Stimulated activated CD8-positive, alpha-beta memory T cell treated with anti-CD3 and anti-CD28 coated beads, Interleukin-4, amount 100 ng/mL, for 1 hour (primary cell): ENCODE results near the gene ASIC1.

Source experiments
- DNase-seq, 2 donors: peaks; one replicate each; pipeline ENCODE4 v3.0.0-alpha.2; 2020; ENCODE audit warnings: low read depth in 2 of 2, low spot score in 1 of 2

Gene ASIC1

DNA sequence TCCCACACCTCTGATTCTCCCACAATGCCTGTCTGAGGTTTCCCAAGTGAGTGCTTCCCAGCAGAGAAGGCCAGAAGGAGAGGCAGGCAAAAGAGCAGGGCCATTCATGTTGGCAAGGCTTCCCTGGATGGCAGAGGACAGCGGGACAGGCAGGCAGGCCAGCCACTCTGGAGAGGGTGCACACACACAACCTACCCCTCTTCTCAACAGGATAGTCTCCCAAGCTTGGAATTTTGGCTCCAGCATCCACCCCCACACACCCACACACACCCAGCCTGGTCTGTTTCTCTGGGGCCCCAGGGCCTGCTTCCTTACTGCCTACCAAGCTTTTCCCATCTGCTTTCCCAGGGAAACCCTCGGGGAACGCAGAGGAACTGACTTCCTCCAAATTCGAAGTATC is 16.7 kb upstream of the ASIC1 start:
- DNase-seq: no peak

DNA sequence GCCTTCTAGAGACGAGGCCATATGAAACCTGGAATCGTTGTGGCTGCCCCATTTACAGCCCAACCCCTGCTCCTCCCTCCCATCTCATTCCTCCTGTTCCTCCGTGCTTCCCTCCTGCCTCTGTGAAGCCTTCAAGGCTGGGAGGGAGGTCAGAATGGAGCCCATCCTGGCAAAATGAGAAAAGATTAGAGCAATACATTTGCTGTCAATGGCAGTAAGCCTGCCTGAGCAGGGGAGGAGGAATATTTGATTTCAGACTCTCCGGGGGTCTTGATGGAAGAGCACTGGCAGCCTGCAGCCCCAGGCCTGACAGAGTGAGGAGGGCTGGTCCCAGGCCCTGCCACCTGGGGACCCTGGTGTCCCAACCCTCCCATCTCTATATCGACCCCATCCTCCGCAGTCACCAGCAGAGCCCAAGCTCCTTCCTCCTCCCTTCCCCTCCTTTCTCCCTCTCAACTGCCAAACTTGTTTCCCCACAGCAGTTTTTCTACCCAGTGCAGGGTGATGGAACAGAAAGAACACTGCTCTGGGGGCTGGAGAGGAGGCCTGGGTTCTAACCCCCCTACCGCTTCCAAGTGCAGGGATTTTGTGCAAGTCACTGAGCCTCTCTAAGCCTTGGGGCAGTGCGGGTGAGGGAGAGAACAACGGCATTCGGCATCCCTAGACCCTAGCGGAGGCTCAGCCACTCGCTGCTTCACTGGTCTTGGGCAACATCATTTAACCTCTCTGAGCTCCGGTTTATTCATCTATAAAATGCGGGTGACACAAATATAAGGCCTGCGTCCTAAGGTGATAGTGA is 16.1 kb upstream of the ASIC1 start:
- DNase-seq: no peak

DNA sequence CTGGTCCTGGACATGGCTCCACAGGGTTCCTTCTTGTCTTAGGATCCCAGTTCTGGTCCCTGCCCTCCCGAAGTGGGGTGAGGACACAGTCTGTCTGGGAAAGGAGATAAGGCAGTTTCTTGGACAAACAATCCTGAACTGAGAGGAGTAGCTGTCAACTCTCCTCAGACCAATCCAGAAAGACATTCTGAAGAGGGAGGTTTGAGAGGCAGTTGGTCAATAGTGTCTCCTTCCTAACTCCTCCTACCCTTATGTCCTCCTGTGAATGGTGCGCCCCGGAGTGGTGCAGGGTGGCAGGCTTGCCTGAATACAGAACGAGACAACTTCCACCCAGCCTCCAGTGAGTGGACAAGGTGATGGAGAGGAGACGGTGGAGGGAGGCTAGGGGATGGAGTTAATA is 15.4 kb upstream of the ASIC1 start:
- no peak for DNase-seq

DNA sequence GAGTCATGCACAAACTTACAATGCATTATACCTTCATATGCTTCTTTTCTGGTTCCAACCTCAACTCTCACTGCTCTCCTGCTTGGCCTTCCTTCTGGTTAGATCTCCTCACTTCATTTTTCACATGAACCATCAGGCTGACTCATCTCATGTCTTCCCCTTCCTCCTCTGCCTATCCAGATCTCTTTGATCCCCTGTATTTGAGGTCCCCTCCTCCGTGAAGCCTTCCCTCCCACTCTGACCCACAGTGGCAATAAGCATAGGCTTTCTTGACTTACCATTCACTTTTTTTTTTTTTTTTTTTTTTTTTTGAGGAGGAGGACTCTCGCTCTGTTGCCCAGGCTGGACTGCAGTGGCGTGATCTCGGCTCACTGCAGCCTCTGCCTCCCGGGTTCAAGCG is 14.7 kb upstream of the ASIC1 start:
- DNase-seq: no peak

DNA sequence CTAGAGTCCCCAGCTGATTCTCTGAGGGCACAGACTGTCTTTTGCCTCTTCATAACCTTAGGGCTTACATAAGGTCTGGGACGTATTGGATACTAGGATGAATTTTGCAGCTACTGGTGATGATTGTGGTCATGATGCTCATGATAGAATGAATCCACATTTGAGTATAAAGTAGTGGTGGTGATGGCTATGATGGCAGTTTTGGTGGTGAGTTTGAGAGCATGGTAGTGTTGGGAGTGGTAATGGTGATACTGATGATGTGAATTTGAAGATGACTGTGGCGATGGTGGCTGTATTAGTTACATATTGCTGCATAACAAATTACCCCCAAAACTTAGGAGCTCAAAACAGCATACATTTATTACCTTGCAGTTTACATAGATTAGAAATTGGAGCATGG is 14.1 kb upstream of the ASIC1 start:
- no peak for DNase-seq

DNA sequence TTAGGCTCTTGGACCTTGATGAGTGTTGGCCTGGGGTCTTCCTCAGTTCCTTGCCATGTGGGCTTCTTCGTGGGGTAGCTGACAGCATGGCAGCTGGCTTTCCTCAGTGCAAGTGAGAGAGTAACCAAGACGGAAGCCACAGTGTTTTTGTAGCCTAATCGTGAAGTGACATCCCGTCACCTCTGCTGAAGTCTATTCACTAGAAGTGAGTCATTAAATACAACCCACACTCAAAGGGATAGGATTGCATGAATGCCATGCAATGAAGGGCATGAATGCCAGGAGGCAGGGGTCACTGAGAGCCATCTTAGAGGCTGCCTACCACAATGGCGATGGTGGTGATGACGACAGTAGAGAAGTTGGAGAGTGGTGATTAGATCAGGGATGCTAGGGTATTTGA is 13.5 kb upstream of the ASIC1 start:
- DNase-seq: no peak

DNA sequence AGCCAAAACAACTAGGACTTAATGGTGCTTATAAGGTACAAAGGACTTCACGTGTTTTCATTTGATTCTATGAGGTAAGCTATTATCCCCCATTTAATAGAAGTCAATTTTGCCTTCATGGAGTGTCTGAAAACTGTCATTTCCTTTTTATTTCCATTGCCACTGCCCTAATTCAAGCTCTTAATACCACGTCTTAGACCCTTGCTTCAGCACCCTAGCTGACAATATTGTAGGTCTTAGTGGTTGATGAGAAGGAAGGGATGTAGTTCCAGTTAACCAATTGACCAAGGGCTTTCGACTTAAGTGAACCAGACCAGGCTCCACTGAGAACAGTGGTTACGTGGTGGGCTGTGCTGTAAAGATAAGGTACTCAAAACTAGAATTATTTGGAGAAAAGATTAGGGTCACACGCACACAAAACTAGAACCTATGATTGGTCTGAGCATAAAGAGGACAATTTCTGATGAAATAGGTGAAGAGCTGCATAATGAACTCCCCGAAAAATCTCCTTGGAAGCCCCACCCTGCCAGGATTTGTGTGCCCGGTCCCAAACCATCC is 9.6 kb upstream of the ASIC1 start:
- no peak for DNase-seq

DNA sequence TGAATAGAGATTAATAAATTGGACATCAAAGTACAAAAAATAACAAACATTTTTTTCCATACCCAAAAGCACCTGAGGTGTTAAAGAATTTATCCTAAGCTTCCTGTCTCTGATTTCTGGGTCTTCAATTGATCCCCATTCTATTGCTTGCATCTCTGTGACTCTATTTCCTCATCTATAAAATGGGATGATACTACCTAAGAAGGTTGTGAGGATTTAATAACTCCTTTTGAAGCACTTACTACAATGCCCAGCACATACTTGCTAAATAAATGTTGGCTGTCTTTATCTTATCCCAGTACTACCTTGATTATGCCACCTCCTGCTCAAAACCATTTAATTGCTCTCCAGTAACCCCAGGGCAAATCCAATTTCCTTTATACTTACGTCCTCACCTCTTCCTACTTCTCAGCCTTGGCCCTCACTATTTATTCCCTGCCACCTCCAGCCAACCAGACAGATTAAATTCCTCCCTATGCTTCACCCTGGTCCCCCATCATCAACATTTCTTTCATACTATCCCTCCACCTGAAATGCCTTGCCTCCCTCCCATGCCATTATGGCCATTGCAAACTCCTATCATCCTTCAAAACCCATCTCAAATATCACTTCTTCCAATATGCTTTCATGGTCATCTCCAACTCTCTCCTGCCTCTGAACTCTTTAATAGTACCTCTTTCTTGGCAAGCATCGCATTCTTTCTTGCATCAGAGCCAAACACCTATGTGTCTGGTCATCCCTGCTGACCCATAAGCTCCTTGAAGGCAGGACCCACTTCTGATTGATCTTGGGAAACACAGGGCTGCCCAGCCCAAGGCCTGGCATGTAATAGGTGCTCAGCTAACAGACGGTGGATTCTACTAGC is 7.9 kb upstream of the ASIC1 start:
- no peak for DNase-seq

DNA sequence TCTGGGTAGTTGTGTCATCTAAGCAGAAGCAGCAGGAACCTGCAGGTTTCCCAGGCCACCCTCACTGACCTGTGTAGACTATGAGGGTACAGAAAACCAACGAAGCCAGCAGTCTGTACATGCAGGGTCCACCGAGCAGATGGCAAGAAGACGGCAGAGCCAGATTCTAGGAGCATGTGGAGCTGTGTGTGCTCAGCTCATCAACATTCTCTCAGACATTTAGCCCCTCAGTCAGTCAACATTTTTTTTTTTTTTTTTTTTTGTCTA is 7.3 kb upstream of the ASIC1 start:
- DNase-seq: no peak

DNA sequence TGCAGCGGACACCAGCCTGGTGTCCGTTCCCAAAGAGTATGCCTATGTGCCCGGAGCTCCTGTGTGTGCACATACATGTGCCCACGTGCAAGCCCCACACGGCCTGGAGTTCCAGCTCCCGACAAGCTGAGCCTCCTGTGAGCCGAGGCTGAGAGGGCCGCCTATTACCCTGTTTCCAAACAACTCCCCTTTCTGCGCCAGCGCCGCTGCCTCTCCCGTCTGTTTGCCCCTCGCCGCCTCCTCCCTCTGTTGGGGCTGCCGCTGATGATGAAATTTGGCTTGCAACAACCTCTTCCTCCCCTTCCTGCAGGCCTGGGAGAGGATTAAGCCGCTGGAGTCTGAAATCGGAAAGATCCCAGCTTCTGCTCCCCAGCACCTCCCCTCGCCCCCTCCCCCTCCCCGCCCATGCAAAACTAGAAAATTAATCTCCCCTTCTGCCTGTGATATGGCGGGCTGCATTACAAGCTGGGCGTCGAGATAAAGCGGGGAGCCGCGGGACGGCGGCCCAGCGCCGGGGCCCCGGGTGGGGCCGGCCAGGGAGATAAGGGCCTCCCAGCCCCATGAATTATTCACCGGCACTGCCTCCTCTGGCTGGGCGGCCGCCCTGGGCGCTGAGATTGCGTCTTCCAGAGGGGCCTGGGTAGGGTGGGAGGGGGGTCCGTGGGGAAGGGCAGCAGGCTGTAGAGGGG is 6.8 kb upstream of the ASIC1 start:
- DNase-seq: no peak

DNA sequence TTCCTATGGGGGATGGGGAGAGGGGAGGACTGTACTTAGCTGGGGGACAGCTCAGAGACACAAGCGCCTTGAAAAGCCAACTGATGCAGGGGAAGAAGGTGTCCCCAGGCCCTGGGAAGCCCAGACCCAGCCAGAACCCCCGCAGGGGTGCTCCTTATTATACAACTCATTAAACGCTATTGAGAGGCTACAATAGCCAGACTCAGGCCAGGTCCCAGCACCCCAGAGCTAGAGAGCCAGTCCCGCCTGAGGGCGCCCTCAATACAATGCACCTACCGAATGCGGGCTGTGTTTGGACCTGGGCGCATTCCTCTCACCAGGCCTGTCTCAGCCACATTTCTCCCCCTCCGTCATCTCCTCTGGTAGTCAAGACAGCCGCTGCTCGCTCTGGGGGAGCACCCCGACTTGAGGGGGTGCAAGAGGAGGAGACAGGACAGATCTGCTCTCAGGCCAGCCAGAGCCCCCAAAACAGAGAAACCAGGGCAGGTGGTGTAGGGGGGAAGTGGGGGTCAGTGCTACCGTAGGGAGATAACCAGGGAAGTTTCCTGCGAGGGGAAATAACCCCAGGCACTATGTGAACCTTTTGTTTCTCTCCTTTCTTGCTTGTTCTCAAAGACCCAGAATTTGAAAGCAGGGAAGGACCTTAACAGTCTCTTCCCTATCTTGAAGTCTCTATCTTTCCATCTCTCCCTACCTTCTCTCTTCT is 6.1 kb upstream of the ASIC1 start:
- DNase-seq: no peak

DNA sequence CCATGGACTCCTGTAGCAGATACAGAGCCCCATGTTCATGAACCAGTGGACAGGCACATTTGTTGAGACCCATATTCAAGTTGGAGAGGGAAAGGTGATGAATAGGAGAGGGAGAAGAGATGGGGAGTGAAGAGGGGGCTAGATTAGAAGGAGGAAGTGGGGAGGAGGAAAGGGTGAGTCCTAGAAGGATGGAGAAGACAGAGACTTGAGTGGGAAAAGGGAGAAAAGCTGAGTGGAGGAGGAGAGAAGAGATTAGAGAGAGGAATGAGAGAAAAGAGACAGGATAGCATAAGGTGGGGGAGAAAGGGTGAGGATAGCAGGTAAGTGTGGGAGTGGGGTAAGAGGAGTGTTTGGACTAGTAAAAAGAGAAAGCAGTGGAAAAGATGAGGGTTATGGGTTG is 4.9 kb upstream of the ASIC1 start:
- no peak for DNase-seq

DNA sequence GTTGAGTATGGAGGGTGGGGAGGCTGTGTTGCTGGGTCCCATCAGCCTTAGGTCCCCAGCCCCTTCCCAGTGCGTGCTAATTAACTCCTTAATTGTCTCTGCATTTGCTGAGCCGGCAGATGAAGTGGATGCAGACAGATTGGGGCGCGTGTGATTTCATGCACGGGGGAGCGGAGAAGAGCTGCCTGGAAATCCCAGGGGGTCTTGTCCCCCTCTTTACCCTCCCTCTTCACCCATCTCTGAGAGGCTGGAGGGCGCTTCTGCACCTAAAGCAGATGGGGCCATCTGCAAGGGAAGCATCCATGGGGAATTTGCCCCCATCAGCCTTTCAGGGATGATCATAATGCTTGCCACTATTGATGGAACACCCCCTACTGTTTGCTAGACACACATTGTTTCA is 4.4 kb upstream of the ASIC1 start:
- DNase-seq: no peak

DNA sequence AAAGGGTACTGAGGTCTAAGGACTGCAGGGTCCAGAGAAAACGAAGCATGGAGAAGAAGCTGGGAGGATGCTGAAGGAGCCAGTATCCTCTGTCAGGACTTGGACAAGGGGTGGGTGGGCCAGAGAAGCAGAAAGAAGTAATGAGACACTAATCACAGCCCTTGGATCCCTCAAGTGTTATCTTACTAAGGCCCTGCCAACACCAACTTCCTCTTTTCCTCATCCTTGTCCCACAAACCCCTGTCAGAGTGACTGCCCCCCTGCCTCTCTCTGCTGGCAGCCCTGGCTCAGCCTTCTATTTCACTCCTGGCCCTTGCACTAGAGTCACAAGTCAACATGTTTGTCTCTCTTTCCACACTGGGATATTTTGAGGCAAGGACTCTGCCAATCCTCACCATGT is 3.8 kb upstream of the ASIC1 start:
- no peak for DNase-seq

DNA sequence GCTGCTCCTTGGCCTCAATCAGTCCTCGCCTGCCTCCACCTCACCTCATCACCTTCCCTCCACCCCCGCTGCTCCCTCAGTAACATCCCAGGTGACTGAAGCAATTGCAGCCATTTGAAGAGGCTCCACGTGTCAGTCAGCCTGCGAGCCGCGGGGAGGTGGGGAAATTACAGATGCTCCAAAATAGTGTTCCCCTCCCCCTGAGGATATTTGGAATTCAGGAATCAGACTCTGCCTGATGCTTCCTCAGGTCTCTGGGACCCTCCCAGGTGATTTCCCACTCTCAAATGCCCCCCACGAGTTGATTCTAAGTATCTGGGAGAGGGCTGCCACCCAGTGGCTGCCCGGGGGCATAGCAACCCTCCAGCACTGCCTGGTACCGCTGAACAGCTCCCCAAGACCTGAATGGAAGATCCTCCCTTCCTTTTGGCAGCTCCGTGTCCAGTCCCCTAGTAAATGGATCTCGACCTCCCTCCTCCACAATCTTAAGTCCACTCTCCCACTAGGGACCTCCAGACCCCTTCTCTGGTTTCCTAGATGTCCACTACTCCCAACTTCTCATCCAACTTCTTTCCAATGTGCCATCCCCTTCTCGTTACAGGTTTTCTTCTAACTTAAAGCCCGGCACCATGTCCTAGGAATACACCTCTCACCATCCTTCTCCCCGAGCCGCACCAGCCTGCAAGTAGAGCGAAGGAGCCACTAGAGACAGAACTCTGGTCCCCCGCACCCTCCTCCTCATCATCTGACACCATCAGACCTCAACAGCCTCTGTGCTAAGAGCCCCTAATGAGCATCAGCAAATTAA is 1.4 kb upstream of the ASIC1 start:
- DNase-seq: no peak

DNA sequence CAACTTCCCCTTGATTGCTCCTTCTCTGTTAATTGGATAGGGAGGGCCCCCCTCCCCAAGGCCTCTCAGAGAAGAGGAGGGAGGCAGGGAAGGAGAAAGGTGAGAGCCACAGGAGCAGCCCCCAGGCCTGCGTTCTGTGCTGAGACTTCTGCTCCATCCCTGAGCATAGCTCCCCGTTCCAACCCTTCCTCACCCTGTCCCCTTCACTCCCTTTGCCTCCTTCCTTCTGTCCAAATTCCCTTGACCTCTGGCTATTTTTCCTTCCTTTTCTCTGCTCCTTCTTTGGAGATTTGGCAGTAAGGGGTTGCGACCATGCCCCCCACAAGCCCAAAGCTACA is 788 bp upstream of the ASIC1 start:
- no peak for DNase-seq

DNA sequence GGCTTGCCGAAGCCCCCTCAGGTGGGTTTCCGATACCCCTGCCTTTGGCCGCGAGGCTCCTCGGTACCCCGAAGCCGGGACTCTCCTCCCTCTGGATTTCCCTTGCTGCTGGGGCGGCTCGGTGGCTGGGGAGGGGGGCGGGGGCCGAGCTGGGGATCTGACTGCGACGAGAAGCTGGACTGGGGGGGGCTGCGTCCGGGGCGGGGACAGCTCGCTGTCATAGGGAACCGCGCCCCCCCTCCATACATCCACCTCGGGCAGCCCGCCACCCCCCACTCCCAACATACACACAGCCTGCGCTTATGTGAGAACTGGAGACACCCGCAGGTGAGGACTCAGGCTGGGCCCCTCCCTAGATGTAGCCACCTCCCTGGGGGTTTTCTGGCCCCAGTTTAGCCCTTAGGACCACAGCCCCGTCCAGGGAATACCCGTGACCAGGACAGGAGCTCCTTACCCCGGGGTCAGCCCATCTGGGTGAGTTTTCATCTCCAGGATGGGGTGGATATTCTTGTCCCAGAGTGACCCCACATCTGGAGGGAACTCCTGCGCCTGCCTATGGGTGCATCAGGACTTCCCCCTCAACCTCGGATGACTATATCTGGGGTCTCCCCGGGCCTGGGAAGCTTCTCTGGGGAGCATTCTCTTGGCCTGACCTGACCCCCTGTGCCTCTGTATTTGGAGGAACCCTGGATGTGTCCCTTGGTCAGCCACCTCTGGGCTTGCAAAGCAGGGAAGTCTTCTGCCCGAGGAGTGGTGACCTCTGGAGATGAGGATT is 687 bp downstream of the ASIC1 start:
- no peak for DNase-seq

DNA sequence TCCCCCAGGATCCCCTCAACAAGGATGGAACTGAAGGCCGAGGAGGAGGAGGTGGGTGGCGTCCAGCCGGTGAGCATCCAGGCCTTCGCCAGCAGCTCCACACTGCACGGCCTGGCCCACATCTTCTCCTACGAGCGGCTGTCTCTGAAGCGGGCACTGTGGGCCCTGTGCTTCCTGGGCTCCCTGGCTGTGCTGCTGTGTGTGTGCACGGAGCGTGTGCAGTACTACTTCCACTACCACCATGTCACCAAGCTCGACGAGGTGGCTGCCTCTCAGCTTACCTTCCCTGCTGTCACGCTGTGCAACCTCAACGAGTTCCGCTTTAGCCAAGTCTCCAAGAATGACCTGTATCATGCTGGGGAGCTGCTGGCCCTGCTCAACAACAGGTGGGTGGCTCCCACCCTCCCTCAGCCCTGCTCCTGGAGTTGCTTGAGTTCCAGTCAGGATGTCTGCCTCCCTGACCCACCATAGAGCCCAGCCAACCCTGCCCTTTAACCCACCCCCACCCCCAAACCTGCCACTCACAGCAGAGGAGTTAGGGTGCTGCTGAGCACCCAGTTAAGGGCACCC is 1.4 kb downstream of the ASIC1 start:
- no peak for DNase-seq

DNA sequence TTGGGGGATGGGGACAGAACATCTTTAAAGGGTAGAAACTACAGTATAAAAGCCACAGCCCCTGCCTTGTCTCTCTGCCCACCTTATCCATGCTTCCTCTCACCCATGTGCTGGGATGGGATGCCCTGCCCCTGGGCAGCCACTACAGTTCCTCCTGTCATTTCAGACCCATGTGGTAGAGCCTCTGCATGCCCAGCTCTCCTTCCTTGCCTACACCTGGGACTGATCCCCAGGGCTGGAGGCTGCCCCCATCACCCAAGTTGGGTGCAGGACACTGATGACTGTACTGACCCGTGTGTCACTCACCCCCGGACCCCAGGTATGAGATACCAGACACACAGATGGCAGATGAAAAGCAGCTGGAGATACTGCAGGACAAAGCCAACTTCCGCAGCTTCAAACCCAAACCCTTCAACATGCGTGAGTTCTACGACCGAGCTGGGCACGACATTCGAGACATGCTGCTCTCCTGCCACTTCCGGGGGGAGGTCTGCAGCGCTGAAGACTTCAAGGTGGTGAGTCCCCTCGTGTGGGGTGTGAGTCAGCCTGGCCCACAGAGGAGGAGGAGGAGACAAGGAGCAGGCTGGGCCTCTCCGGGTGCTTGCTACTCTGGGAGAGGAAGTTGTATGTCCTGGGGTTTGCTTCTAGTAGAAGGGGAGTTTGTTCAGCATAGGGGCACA is 2.2 kb downstream of the ASIC1 start:
- DNase-seq: peak in 1 of 2 donors; percentile 23
